Measurements from ENCODE around the gene OR52E5. TPM values are rescaled to one million over a fixed set of nuclear protein-coding genes. Genes with fewer than 3 reads are reported as not detected.

The OR52E5 gene
- total RNA-seq, 1 donor from 2014 or later = not detected

DNA sequence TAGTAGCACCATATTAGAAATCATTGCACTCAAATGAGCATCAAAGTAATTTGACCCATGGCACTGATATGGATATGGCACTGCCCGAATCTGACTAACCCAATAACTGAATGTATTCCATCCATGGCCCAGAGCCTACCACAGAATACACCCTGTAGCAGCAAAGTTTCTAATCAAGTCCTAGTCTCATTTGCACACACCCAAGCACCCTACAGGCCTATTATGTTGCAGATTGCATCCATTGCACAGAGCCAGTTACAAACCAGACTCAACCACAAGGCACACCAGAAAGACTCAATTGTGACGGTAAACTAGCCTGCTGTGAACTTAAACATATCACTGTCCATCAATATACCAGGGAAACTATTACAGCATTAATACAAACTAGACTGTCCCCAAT, 6.5 kb downstream of the OR52E5 start:
- no peaks in the 10 kb centered on the region for H3K36me3 ChIP-seq
- no peak for DNase-seq
- intact Hi-C loops (cut with DNase I) = no loop called here
- TF ChIP-seq, protein P1, sequence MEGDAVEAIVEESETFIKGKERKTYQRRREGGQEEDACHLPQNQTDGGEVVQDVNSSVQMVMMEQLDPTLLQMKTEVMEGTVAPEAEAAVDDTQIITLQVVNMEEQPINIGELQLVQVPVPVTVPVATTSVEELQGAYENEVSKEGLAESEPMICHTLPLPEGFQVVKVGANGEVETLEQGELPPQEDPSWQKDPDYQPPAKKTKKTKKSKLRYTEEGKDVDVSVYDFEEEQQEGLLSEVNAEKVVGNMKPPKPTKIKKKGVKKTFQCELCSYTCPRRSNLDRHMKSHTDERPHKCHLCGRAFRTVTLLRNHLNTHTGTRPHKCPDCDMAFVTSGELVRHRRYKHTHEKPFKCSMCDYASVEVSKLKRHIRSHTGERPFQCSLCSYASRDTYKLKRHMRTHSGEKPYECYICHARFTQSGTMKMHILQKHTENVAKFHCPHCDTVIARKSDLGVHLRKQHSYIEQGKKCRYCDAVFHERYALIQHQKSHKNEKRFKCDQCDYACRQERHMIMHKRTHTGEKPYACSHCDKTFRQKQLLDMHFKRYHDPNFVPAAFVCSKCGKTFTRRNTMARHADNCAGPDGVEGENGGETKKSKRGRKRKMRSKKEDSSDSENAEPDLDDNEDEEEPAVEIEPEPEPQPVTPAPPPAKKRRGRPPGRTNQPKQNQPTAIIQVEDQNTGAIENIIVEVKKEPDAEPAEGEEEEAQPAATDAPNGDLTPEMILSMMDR (IDR thresholded peaks at IDR 0.05) = no peak
- ATAC-seq = no peak
- no peak overlapping the region for H3K4me3 ChIP-seq
- no peak overlapping the region for H3K27ac ChIP-seq
- no peaks in the 10 kb centered on the region for H3K4me1 ChIP-seq
- H3K9me3 ChIP-seq = no peaks in the 10 kb centered on the region
- H3K27me3 ChIP-seq = no peaks in the 10 kb centered on the region

DNA sequence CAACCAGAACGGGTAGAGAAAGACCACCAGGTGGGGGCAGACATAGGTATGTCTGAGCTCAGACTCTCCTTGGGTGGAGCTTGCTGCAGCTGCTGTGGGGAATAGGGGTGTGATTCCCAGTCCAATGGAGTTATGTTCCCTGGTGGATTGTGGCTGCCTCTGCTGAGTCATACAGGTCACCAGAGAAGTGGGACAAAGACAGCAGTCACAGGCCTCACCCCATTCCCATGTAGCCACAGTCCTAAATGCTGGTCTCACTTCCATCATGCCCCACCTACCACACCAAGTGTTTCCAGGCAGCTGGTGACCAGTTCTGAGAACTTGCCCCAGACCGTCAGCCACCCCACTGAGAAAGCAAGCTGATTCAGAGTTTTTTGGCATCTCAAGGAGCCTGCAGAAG, 17.5 kb downstream of the OR52E5 start:
- no peak for ATAC-seq

DNA sequence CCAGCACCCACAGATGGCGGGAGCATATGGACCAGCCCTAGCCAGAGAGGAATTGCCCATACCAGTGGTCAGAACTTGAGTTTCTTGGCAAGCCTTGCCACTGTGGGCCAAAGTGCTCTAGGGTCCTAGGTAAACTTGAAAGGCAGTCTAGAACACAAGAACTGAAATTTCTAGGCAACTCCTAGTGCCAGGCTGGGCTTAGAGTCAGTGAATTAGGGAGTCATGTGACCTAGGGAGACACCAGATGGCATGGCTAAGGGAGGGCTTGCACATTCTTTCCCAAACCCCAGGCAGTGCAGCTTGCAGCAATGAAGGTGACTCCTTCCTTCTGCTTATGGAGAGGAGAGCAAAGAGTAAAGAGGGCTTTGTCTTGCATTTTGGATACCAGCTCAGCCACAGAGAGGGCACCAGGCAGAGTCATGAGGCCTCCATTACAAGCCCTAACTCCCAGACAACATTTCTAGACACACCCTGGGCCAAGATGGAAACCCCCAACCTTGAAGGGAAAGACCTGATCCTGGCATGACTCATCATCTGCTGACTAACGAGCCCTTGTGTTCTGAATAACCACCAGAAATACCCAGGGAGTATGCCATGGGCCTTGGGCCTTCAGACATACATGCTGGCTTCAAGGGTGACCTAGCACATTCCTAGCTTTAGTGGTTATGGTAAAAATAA, 29.9 kb downstream of the OR52E5 start:
- intact Hi-C loops (cut with DNase I) = no loop called here

More for the DNA sequence above, 17.5 kb downstream of the OR52E5 start:
- DNase-seq = no peak
- Histone ChIP-seq H3K4me3 (no peak overlapping the region), H3K4me1 (no peaks in the 10 kb centered on the region), H3K9me3 (no peaks in the 10 kb centered on the region), H3K27ac (no peak overlapping the region), H3K36me3 (no peaks in the 10 kb centered on the region), H3K27me3 (no peaks in the 10 kb centered on the region)
- TF ChIP-seq, protein P1 (IDR thresholded peaks at IDR 0.05) = no peak
- intact Hi-C loops (cut with DNase I) = no loop called here

DNA sequence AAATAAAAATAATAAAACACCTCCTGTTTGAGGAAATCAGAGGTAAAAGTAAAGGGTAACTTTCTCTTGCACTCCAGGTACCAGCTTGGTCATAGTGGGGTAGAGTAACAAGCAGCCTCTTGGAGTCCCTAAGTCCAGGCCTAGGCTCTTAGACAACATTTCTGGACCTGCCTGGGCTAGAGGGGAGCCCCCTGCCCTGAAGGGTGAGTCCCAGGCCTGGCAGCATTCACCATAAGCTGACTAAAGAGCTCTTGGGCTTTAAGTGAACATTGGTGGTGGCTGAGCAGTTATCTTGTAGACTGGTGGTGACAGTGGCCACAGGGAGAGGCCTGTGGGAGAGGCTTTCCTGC, 30.4 kb downstream of the OR52E5 start:
- H3K27me3 ChIP-seq = no peaks in the 10 kb centered on the region
- no peaks in the 10 kb centered on the region for H3K9me3 ChIP-seq
- H3K4me3 ChIP-seq = no peak overlapping the region
- H3K27ac ChIP-seq = no peak overlapping the region
- H3K36me3 ChIP-seq = no peaks in the 10 kb centered on the region
- no peaks in the 10 kb centered on the region for H3K4me1 ChIP-seq
- DNase-seq = no peak
- no peak for ATAC-seq
- TF ChIP-seq, protein P1 (IDR thresholded peaks at IDR 0.05) = no peak
- intact Hi-C loops (cut with DNase I) = no loop called here

More for the DNA sequence above, 29.9 kb downstream of the OR52E5 start:
- H3K36me3 ChIP-seq = no peaks in the 10 kb centered on the region
- no peak overlapping the region for H3K4me3 ChIP-seq
- no peak for ATAC-seq
- DNase-seq = no peak
- TF ChIP-seq, protein P1 (IDR thresholded peaks at IDR 0.05) = no peak
- no peak overlapping the region for H3K27ac ChIP-seq
- no peaks in the 10 kb centered on the region for H3K27me3 ChIP-seq
- no peaks in the 10 kb centered on the region for H3K4me1 ChIP-seq
- H3K9me3 ChIP-seq = no peaks in the 10 kb centered on the region

DNA sequence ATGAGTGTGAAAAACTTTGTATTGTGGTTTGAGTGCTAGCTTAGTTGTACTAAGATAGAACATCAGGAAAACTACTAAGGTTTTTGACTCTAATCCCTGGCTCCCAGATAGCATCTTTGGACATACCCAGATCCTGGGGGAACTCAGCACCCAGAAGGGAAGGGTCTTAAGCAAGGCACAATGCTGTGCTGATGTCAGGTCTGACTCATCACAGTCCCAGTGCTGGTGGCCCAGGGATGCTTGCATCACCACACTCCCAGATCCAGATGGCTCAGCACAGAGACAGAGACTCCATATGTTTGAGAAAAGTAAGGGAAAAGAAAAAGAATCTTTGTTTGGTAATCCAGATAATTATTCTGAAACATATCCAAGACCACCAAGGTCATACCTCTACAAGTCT, 30.8 kb downstream of the OR52E5 start:
- TF ChIP-seq, protein P1 (IDR thresholded peaks at IDR 0.05) = no peak
- no peaks in the 10 kb centered on the region for H3K9me3 ChIP-seq
- intact Hi-C loops (cut with DNase I) = no loop called here

DNA sequence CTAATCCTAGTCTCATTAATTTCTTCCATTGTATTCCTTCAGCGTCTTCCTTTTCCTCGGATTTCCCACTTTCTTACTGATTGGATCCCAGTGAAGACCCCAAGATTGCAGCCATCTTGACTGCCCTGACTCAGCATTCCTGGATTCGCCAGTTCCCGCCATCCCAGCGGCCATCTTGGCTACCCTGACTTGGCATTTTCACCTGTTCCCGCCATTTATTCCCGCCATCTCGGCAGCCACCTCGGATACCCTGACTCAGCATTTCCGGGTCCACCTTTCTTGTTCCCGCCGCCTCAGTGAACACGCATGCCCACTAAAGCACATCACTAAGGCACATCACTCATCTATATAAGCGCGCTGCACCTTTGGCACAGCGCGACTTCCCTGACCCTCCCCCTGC, 35.3 kb downstream of the OR52E5 start:
- Histone ChIP-seq H3K4me1 (no peaks in the 10 kb centered on the region), H3K27ac (no peak overlapping the region), H3K27me3 (no peaks in the 10 kb centered on the region), H3K9me3 (no peaks in the 10 kb centered on the region), H3K4me3 (no peak overlapping the region), H3K36me3 (no peaks in the 10 kb centered on the region)
- intact Hi-C loops (cut with DNase I) = no loop called here
- ATAC-seq = no peak
- DNase-seq = no peak
- TF ChIP-seq, protein P1 (IDR thresholded peaks at IDR 0.05) = no peak

More for the DNA sequence above, 30.8 kb downstream of the OR52E5 start:
- ATAC-seq (no peak), DNase-seq (no peak)
- no peaks in the 10 kb centered on the region for H3K36me3 ChIP-seq
- no peak overlapping the region for H3K4me3 ChIP-seq
- no peaks in the 10 kb centered on the region for H3K4me1 ChIP-seq
- no peak overlapping the region for H3K27ac ChIP-seq
- H3K27me3 ChIP-seq = no peaks in the 10 kb centered on the region

Data from upper lobe of right lung (tissue), 1 donor.